Measurements from ENCODE around the gene TNFRSF11A.

TNFRSF11A gene

GRCh38 chr18:62409821-62410220, 84.7 kb downstream of the TNFRSF11A start:
- Mint-ChIP-seq H3K27ac (no peak overlapping the region), H3K36me3 (ENCODE audit: low read depth) (no peaks in the 10 kb centered on the region), H3K27me3 (peaks cover 16% of the 10 kb centered on the region), H3K4me1 (ENCODE audit: low read depth) (no peaks in the 10 kb centered on the region), H3K4me3 (no peak overlapping the region), H3K9me3 (peaks cover 17% of the 10 kb centered on the region)
- intact Hi-C loops (cut with micrococcal nuclease) = no loop called here

GRCh38 chr18:62412231-62412979, 87.3 kb downstream of the TNFRSF11A start:
- Mint-ChIP-seq H3K27ac (no peak overlapping the region), H3K4me3 (no peak overlapping the region), H3K4me1 (ENCODE audit: low read depth) (no peaks in the 10 kb centered on the region), H3K27me3 (peaks cover 14% of the 10 kb centered on the region), H3K36me3 (ENCODE audit: low read depth) (no peaks in the 10 kb centered on the region), H3K9me3 (peaks cover 17% of the 10 kb centered on the region)
- intact Hi-C loops (cut with micrococcal nuclease) = no loop called here

GRCh38 chr18:62413206-62413605, 88.1 kb downstream of the TNFRSF11A start:
- Mint-ChIP-seq H3K27ac (no peak overlapping the region), H3K36me3 (ENCODE audit: low read depth) (no peaks in the 10 kb centered on the region), H3K9me3 (peaks cover 17% of the 10 kb centered on the region), H3K27me3 (peaks cover 12% of the 10 kb centered on the region), H3K4me1 (ENCODE audit: low read depth) (no peaks in the 10 kb centered on the region), H3K4me3 (no peak overlapping the region)
- intact Hi-C loops (cut with micrococcal nuclease) = no loop called here

- H3K4me3 Mint-ChIP-seq = no peak overlapping the region
- peaks cover 2% of the 10 kb centered on the region for H3K27me3 Mint-ChIP-seq
- H3K9me3 Mint-ChIP-seq = no peaks in the 10 kb centered on the region
- H3K4me1 Mint-ChIP-seq (ENCODE audit: low read depth) = peaks cover 13% of the 10 kb centered on the region
- H3K27ac Mint-ChIP-seq = no peak overlapping the region
- intact Hi-C loops (cut with micrococcal nuclease) = no loop called here
- H3K36me3 Mint-ChIP-seq (ENCODE audit: low read depth) = no peaks in the 10 kb centered on the region
Measured at GRCh38 chr18:62418258-62418657, 93.1 kb downstream of the TNFRSF11A start.

- H3K9me3 Mint-ChIP-seq = no peaks in the 10 kb centered on the region
- intact Hi-C loops (cut with micrococcal nuclease) = no loop called here
- no peaks in the 10 kb centered on the region for H3K36me3 Mint-ChIP-seq (ENCODE audit: low read depth)
- no peaks in the 10 kb centered on the region for H3K27me3 Mint-ChIP-seq
- H3K4me1 Mint-ChIP-seq (ENCODE audit: low read depth) = peaks cover 14% of the 10 kb centered on the region
- peak overlapping the region; percentile 85 for H3K27ac Mint-ChIP-seq
- H3K4me3 Mint-ChIP-seq = peak overlapping the region; percentile 59
Measured at GRCh38 chr18:62420151-62420512, 95.0 kb downstream of the TNFRSF11A start.

GRCh38 chr18:62420513-62421209, 95.6 kb downstream of the TNFRSF11A start:
- Mint-ChIP-seq H3K9me3 (no peaks in the 10 kb centered on the region), H3K27me3 (no peaks in the 10 kb centered on the region), H3K4me3 (peak overlapping the region; percentile 59), H3K27ac (peak overlapping the region; percentile 85), H3K4me1 (ENCODE audit: low read depth) (peaks cover 19% of the 10 kb centered on the region), H3K36me3 (ENCODE audit: low read depth) (no peaks in the 10 kb centered on the region)
- intact Hi-C loops (cut with micrococcal nuclease) = no loop called here

GRCh38 chr18:62425465-62426190, 100.5 kb downstream of the TNFRSF11A start:
- intact Hi-C loops (cut with micrococcal nuclease) = loop anchor here (1.0 to 5.0 kb wide), 3 partner anchors 97 to 159 kb away; partner anchors contain the start of gene ZCCHC2
- Mint-ChIP-seq H3K36me3 (ENCODE audit: low read depth) (peaks cover 9% of the 10 kb centered on the region), H3K27ac (peak overlapping the region; percentile 73), H3K9me3 (peaks cover 19% of the 10 kb centered on the region), H3K27me3 (no peaks in the 10 kb centered on the region), H3K4me1 (ENCODE audit: low read depth) (peaks cover 40% of the 10 kb centered on the region), H3K4me3 (peak overlapping the region; percentile 69)

GRCh38 chr18:62426191-62426488, 101.0 kb downstream of the TNFRSF11A start:
- peak overlapping the region; percentile 73 for H3K27ac Mint-ChIP-seq
- H3K9me3 Mint-ChIP-seq = peaks cover 19% of the 10 kb centered on the region
- no peaks in the 10 kb centered on the region for H3K27me3 Mint-ChIP-seq
- intact Hi-C loops (cut with micrococcal nuclease) = loop anchor here (1.0 to 5.0 kb wide), 3 partner anchors 96 to 158 kb away; partner anchors contain the start of gene ZCCHC2
- H3K36me3 Mint-ChIP-seq (ENCODE audit: low read depth) = peaks cover 9% of the 10 kb centered on the region
- no peak overlapping the region for H3K4me3 Mint-ChIP-seq
- peaks cover 35% of the 10 kb centered on the region for H3K4me1 Mint-ChIP-seq (ENCODE audit: low read depth)

- intact Hi-C loops (cut with micrococcal nuclease) = no loop called here
- Mint-ChIP-seq H3K27me3 (no peaks in the 10 kb centered on the region), H3K4me3 (no peak overlapping the region), H3K9me3 (peaks cover 19% of the 10 kb centered on the region), H3K27ac (no peak overlapping the region), H3K36me3 (ENCODE audit: low read depth) (peaks cover 9% of the 10 kb centered on the region), H3K4me1 (ENCODE audit: low read depth) (peaks cover 43% of the 10 kb centered on the region)
Measured at GRCh38 chr18:62432176-62432575, 107.1 kb downstream of the TNFRSF11A start.

GRCh38 chr18:62434798-62435197, 109.7 kb downstream of the TNFRSF11A start:
- H3K4me3 Mint-ChIP-seq = no peak overlapping the region
- peaks cover 3% of the 10 kb centered on the region for H3K9me3 Mint-ChIP-seq
- peaks cover 2% of the 10 kb centered on the region for H3K27me3 Mint-ChIP-seq
- H3K36me3 Mint-ChIP-seq (ENCODE audit: low read depth) = peaks cover 2% of the 10 kb centered on the region
- intact Hi-C loops (cut with micrococcal nuclease) = no loop called here
- no peak overlapping the region for H3K27ac Mint-ChIP-seq
- H3K4me1 Mint-ChIP-seq (ENCODE audit: low read depth) = peaks cover 44% of the 10 kb centered on the region

- Mint-ChIP-seq H3K4me3 (no peak overlapping the region), H3K27ac (peak overlapping the region; percentile 78), H3K36me3 (ENCODE audit: low read depth) (no peaks in the 10 kb centered on the region), H3K27me3 (peaks cover 4% of the 10 kb centered on the region), H3K4me1 (ENCODE audit: low read depth) (peaks cover 44% of the 10 kb centered on the region), H3K9me3 (no peaks in the 10 kb centered on the region)
- intact Hi-C loops (cut with micrococcal nuclease) = no loop called here
Measured at GRCh38 chr18:62435435-62436031, 110.4 kb downstream of the TNFRSF11A start.

- Mint-ChIP-seq H3K27me3 (peaks cover 4% of the 10 kb centered on the region), H3K27ac (peak overlapping the region; percentile 78), H3K36me3 (ENCODE audit: low read depth) (no peaks in the 10 kb centered on the region), H3K4me1 (ENCODE audit: low read depth) (peaks cover 44% of the 10 kb centered on the region), H3K4me3 (no peak overlapping the region), H3K9me3 (no peaks in the 10 kb centered on the region)
- intact Hi-C loops (cut with micrococcal nuclease) = no loop called here
Measured at GRCh38 chr18:62436636-62437234, 111.6 kb downstream of the TNFRSF11A start.

- H3K4me3 Mint-ChIP-seq = no peak overlapping the region
- no peaks in the 10 kb centered on the region for H3K9me3 Mint-ChIP-seq
- H3K4me1 Mint-ChIP-seq (ENCODE audit: low read depth) = peaks cover 44% of the 10 kb centered on the region
- H3K36me3 Mint-ChIP-seq (ENCODE audit: low read depth) = no peaks in the 10 kb centered on the region
- peak overlapping the region; percentile 78 for H3K27ac Mint-ChIP-seq
- H3K27me3 Mint-ChIP-seq = peaks cover 4% of the 10 kb centered on the region
- intact Hi-C loops (cut with micrococcal nuclease) = no loop called here
Measured at GRCh38 chr18:62437235-62438017, 112.3 kb downstream of the TNFRSF11A start.
